RPMI8226 (cell line): ENCODE measurements around the gene GAGE13.
A peak's percentile ranks its signal among the peaks of the same experiment; 100 is the strongest.
"Not testable (repeated sequence)": the region's sequence is repeated elsewhere in the genome, so short reads cannot be mapped to it uniquely, and the experiment has no call there.

Source experiments
- DNase-seq: peaks from one replicate; pipeline ENCODE4 v3.0.0-alpha.2; 2015

Gene GAGE13, protein sequence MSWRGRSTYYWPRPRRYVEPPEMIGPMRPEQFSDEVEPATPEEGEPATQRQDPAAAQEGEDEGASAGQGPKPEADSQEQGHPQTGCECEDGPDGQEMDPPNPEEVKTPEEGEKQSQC

GRCh38 chrX:49331282-49331681 lies at the start of gene GAGE13:
Gene GAGE13, plus strand, starts transcription at chrX:49331582. Its CDS starts 1,156 bp downstream, at chrX:49332738.
- DNase-seq: not testable (repeated sequence)

DNA sequence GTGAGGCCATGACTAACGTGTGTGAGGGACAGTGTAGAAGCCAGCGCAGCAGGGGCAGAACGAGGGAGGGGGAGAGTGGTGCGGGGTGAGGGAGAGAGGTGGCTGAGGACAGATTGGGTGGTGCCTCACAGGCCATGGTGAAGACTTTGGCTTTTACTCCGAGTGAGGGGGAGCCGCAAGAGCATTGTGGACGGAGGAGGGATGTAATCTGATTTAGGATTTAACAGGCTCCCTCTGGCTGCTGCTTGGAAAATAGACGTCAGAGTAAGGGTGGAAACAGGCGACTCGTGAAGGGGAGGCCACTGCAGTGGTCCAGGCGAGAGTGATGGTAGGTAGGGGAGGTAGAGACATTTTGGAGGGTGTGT lies 48.8 kb upstream of the GAGE13 start:
- no peak for DNase-seq

GRCh38 chrX:49284212-49284611 lies 47.2 kb upstream of the GAGE13 start:
- DNase-seq: no peak

DNA sequence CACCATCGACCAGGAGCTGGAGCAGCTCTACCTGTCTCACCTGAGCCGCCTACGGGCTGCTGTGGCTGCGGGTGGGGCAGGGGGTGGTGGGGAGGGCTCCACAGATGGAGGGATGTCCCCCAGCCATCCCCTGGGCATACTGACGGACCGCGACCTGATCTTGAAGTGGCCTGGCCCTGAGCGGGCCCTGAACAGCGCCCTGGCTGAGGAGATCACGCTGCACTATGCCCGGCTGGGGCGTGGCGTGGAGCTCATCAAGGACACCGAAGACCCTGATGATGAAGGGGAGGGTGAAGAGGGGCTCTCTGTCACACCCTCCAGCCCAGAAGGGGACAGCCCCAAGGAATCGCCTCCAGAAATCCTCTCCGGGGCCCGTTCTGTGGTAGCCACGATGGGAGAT lies 45.2 kb upstream of the GAGE13 start:
- no peak for DNase-seq

GRCh38 chrX:49286581-49286980 lies 44.8 kb upstream of the GAGE13 start:
- no peak for DNase-seq

- DNase-seq: no peak
Measured at GRCh38 chrX:49287665-49288064, 43.7 kb upstream of the GAGE13 start.

DNA sequence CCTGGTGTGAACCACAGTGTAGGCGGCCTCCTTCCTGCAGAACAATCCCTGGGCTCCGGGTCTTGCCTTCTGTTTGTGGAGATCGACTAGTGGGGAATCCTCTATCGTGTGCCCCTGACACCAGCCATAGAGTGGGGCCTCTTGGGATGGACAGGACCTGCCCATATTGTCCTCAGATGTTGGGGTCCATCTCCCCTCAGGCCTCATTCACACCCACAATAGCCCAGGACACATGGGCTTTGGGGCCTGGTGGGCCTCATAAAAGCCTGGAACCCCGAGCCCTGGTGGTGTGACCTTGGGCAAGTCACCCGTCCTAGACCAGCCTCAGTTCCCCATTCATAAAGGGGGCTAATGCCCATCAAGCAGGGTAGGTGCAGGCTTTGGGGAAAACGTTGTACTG lies 41.2 kb upstream of the GAGE13 start:
- DNase-seq: no peak

DNA sequence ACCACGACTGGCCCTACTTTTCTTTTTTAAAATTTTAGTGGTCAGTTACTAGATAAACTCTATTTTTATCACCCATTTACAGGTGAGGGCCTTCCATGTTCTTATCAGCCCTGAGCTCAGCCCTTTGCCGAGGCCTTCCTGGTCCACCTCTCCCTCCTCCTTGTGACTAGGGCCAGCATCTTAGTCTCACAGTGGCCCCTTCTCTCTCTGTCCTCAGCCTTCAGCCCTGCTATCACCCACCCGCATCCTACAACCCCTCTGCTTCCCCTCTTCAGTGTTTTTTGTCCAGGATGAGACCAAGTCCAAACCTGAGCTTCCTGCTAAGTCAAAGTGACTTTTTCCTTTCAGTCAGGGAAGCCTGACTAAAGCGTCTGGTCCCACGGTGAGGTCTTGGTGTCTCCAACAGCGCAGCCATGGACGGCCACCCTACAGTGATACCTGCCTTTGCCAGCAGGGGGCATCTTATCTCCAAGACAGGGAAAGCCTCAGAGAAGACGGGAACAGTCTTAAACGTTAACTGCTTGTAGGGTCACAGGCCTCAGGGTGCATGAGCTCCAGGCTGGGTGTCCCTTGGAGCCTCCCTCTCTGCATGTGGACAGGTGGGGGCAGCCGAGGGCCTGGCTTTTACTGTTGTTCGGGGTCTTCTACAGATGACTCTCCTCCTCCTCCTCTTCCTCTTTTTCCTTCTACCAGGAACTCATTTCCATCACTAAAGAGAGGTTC lies 39.6 kb upstream of the GAGE13 start:
- DNase-seq: peak; percentile 55

GRCh38 chrX:49292400-49293362 lies 38.7 kb upstream of the GAGE13 start:
- DNase-seq: no peak

DNA sequence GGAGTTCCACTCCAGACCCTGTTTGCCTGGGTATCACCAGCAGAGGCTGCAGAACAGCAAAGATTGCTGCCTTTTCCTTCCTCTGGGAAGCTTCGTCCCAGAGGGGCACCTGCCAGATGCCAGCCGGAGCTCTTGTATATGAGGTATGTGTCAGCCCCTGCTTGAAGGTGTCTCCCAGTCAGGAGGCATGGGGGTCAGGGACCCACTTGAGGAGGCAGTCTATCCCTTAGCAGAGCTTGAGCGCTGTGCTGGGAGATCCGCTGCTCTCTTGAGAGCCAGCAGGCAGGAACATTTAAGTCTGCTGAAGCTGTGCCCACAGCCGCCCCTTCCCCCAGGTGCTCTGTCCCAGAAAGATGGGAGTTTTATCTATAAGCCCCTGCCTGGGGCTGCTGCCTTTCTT lies 32.1 kb upstream of the GAGE13 start:
- not testable (repeated sequence) for DNase-seq

DNA sequence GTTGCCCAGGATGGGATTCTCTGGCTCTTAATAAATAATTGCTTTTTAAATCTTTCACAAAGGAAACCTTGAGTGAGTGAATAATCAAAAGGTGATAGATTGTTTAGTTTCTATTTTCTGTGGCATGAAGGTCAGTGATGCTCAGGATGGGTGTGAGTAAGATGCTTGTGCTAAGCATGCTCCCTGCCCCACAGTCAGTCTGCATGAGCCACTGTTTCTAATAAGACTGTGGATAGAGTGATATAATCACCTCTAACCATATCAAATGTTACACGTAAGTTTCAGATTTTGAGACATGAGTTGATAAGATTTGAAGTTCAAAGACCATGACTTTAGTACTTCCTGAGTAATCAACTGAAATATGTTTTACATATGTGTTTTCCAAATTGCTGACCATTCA lies 30.7 kb upstream of the GAGE13 start:
- DNase-seq: no peak

- DNase-seq: no peak
Measured at GRCh38 chrX:49303346-49303745, 28.0 kb upstream of the GAGE13 start, which contains the start of gene GAGE10. Gene GAGE10, plus strand, starts transcription at chrX:49303646. Its CDS starts 1,214 bp downstream, at chrX:49304860.

- DNase-seq: not testable (repeated sequence)
Measured at GRCh38 chrX:49307775-49308174, 23.6 kb upstream of the GAGE13 start.

DNA sequence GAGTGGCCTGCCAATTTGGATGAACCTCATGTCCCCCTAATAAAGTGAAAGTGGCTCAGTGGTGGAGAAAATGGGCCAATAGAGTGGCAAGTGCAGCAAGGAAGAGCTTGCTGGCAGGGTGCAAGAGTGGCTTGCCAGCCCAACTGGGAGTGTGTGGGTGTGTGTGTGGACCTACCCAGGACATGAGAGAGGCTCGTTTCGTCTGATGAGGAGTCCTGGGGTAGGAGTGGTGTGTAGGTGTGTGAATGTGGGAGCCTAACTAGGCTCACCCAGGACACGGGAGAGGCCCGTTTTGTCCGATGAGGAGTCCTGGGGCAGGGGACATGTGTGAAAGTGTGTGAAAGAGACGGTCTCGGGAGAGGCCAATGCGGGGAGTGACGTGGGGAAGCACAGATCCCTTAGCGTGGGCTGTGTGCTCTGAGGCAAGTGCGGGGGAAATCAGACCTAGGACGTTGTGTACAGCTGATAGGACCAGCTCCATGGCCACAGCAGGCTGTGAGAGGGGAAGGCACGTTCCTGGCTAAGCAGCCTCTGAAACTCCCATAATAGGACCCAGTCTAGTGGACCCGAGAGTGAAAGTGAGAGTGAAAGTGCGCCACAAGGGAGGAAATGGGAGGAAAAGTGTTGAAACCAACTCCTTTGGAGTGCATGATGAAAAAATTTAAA lies 22.6 kb upstream of the GAGE13 start:
- no peak for DNase-seq

GRCh38 chrX:49309401-49309981 lies 21.9 kb upstream of the GAGE13 start:
- no peak for DNase-seq

GRCh38 chrX:49310371-49310770 lies 21.0 kb upstream of the GAGE13 start:
- no peak for DNase-seq

DNA sequence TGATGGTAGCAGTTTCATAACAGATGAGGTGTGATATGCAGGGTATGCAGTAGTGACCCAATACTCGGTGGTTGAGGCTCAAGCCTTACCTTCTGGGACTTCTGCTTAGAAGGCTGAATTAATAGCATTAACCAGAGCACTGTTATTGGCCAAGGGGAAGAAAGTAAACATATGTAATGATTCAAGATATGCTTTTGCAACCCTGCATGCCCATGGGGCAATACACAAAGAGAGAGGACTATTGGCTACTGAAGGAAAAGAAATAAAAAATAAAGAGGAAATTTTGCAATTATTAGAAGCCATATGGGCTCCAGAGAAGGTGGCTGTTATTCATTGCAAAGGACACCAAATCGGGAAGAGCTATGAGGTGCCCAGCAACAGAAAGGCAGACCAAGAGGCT lies 19.2 kb upstream of the GAGE13 start:
- DNase-seq: no peak

DNA sequence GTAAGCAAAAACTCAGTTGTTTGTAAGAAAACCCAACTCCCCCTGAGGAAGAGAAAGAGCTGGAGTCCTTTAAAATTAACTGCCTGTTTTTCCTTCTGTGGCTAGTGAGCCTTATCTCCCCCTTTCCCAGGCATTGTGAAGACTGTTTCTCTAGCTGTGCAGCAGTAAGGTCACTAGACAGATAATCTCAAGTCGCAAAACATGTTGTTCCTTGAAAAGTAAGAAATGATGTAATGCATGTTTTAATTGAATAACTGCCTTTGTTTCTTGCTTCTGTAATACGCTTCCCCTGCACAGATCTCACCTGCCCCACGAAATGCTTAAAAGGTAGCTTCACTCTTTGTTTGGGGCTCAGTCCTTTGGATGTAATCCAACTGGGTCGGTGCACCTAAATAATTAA lies 15.3 kb upstream of the GAGE13 start:
- no peak for DNase-seq

GRCh38 chrX:49321737-49322136 lies 9.6 kb upstream of the GAGE13 start, which contains the start of gene GAGE12J:
Gene GAGE12J, plus strand, starts transcription at chrX:49322037. Its CDS starts 1,157 bp downstream, at chrX:49323194.
- not testable (repeated sequence) for DNase-seq

GRCh38 chrX:49322266-49322665 lies 9.1 kb upstream of the GAGE13 start:
- DNase-seq: not testable (repeated sequence)

- not testable (repeated sequence) for DNase-seq
Measured at GRCh38 chrX:49323735-49324134, 7.6 kb upstream of the GAGE13 start.

- not testable (repeated sequence) for DNase-seq
Measured at GRCh38 chrX:49330421-49330820, 961 bp upstream of the GAGE13 start.
